Lung microvascular endothelial cell (primary cell): ENCODE results near the gene COQ2. TPM values are rescaled to one million over a fixed set of nuclear protein-coding genes. Genes with fewer than 3 reads are reported as not detected.
A peak's percentile ranks its signal among the peaks of the same experiment; 100 is the strongest.

Experiments
- DNase-seq, 2 donors: peaks; one replicate each; pipeline versions ENCODE4 v3.0.0 to v3.0.0-alpha.2; 2010; ENCODE audit warnings: low read depth in 2 of 2
- total RNA-seq: library from RNA; depleted of rRNA; stranded (reverse); fragments of >200 nt; gene quantifications from 2 replicates; pipeline ENCODE4 v1.2.1, GENCODE V29; 2014

Gene COQ2
- total RNA-seq, 1 donor from 2014 or later = 18.7 TPM

- DNase-seq = peak in 1 of 2 donors; percentile 24
Measured at GRCh38 chr4:83217721-83218522, 66.7 kb downstream of the COQ2 start.

GRCh38 chr4:83216959-83217683, 67.5 kb downstream of the COQ2 start:
- no peak for DNase-seq

GRCh38 chr4:83214079-83214478, 70.5 kb downstream of the COQ2 start:
- DNase-seq = no peak

Other genes with a start within 250 kb of the COQ2 start
- 73.2 and 82.6 TPM in 2 replicates for gene COPS4, start 249.6 kb downstream of the COQ2 start, total RNA-seq
- 0.20 and 0.22 TPM in 2 replicates for gene PLAC8, start 170.1 kb downstream of the COQ2 start, total RNA-seq
- 4.4 and 7.3 TPM in 2 replicates for gene HPSE, start 50.0 kb upstream of the COQ2 start, total RNA-seq
- 10.7 and 17.7 TPM in 2 replicates for gene HELQ, start 171.0 kb upstream of the COQ2 start, total RNA-seq
- gene MRPS18C, start 171.3 kb upstream of the COQ2 start, total RNA-seq = 15.7 and 19.6 TPM in 2 replicates
- 17.2 and 20.2 TPM in 2 replicates for gene ABRAXAS1, start 200.3 kb upstream of the COQ2 start, total RNA-seq